Measurements from ENCODE around the gene ABHD2. TPM values are rescaled to one million over a fixed set of nuclear protein-coding genes. Genes with fewer than 3 reads are reported as not detected.
A peak's percentile ranks its signal among the peaks of the same experiment; 100 is the strongest.
"Not testable (repeated sequence)": the region's sequence is repeated elsewhere in the genome, so short reads cannot be mapped to it uniquely, and the experiment has no call there.

ABHD2 gene
- total and polyA plus RNA-seq, 5 donors from 2014 or later: 18.7 to 67.8 (median 21.3) TPM

DNA sequence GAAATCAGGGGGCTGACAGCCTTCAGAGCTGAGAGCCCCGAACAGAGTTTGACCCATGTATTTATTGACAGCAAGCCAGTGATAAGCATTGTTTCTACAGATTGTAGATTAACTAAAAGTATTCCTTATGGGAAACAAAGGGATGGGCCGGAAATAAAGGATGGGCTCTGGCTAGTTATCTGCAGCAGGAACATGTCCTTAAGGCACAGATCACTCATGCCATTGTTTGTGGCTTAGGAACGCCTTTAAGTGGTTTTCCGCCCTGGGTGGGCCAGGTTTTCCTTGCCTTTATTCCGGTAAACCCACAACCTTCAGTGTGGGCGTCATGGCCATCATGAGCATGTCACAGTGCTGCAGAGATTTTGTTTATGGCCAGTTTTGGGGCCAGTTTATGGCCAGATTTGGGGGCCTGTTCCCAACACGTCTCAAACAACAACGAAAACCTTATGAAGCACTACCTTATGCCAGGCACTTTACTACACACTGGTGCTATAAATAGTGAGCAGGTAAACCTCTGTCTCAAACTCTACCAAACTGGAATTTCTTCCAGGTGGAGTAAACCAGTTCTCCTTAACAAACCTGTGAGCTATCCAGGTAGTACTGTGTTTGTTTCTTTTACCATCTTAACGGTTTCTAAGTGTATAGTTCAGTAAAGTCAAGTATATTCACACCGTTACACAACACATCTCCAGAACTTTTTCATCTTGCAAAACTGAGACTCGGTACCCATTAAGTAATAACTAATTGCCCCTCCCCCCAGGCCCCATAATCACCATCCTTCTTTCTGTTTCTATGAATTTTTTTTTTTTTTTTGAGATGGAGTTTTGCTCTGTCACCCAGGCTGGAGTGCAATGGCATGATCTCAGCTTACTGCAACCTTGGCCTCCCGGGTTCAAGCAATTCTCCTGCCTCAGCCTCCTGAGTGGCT lies 151.9 kb downstream of the ABHD2 start:
- not testable (repeated sequence) for H3K9me3 ChIP-seq (ENCODE audit: control insufficient read depth in 2 of 2, low read length in 2 of 2); H3K36me3 ChIP-seq (ENCODE audit: control insufficient read depth, insufficient read depth, low read length); H3K27ac Mint-ChIP-seq; H3K36me3 Mint-ChIP-seq; DNase-seq; H3K27me3 ChIP-seq (ENCODE audit: control insufficient read depth, insufficient read depth, low read length); H3K27ac ChIP-seq (ENCODE audit: insufficient read depth, low read length, poor library complexity, severe bottlenecking); H3K4me3 ChIP-seq (ENCODE audit: low read depth, low read length); ATAC-seq (ENCODE audit: low read depth in 2 of 2); H3K9me3 Mint-ChIP-seq
- H3K27me3 Mint-ChIP-seq: peaks cover 25% of the 10 kb centered on the region
- H3K4me3 Mint-ChIP-seq: peak overlapping the region in 1 of 4 donors; percentile 39
- H3K4me1 ChIP-seq (ENCODE audit: control insufficient read depth, insufficient read depth, low read length, poor library complexity, severe bottlenecking): peaks cover 15% of the 10 kb centered on the region
- H3K4me1 Mint-ChIP-seq: peaks cover 0 to 23% (median 15%) of the 10 kb centered on the region in 4 donors

DNA sequence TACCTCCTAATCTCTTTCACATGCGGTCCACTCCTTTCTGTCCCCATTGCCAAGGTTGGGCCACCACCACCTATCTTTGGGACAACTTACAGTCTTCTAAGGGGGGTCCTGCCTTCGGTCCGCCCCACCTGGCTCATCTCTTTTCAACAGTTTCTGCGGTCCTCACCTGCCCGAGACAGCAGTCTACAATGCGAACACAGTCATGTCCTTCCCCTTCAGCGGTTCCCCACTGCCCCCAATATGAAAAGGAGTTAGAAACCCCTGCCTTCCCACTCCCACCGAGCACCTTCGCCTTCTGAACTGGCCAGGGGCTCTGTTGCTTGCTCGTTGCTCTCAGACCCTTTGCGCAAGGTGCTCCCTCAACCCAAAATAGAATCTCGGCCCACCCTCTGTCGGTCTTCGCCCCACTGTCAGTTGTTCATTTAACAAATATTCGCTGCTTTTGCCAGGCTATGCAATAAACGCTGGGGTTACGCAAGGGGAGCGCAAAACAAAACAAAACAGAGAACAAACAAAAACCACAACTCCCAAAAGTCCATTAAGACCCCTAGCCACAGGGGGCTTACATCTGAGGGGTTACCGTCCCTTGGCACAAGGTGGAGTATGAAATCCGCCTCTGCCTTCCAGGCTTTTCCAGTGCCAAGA lies 154.9 kb downstream of the ABHD2 start:
- DNase-seq: no peak
- H3K27me3 ChIP-seq (ENCODE audit: control insufficient read depth, insufficient read depth, low read length): no peaks in the 10 kb centered on the region
- peak overlapping the region; percentile 86 for H3K4me3 ChIP-seq (ENCODE audit: low read depth, low read length)
- no peak for ATAC-seq (ENCODE audit: low read depth in 2 of 2)
- Mint-ChIP-seq H3K9me3 (peaks cover 0 to 1% (median 0%) of the 10 kb centered on the region in 7 donors), H3K27ac (peak overlapping the region; percentile 83 to 93 (median 91)), H3K4me3 (peak overlapping the region; percentile 91 to 98 (median 95)), H3K36me3 (peaks cover 6% of the 10 kb centered on the region), H3K27me3 (peaks cover 6% of the 10 kb centered on the region), H3K4me1 (peaks cover 12 to 39% (median 28%) of the 10 kb centered on the region in 4 donors)
- H3K4me1 ChIP-seq (ENCODE audit: control insufficient read depth, insufficient read depth, low read length, poor library complexity, severe bottlenecking): peaks cover 15% of the 10 kb centered on the region
- peak overlapping the region; percentile 35 for H3K27ac ChIP-seq (ENCODE audit: insufficient read depth, low read length, poor library complexity, severe bottlenecking)
- H3K9me3 ChIP-seq (ENCODE audit: control insufficient read depth in 2 of 2, low read length in 2 of 2): no peaks in the 10 kb centered on the region
- no peaks in the 10 kb centered on the region for H3K36me3 ChIP-seq (ENCODE audit: control insufficient read depth, insufficient read depth, low read length)

DNA sequence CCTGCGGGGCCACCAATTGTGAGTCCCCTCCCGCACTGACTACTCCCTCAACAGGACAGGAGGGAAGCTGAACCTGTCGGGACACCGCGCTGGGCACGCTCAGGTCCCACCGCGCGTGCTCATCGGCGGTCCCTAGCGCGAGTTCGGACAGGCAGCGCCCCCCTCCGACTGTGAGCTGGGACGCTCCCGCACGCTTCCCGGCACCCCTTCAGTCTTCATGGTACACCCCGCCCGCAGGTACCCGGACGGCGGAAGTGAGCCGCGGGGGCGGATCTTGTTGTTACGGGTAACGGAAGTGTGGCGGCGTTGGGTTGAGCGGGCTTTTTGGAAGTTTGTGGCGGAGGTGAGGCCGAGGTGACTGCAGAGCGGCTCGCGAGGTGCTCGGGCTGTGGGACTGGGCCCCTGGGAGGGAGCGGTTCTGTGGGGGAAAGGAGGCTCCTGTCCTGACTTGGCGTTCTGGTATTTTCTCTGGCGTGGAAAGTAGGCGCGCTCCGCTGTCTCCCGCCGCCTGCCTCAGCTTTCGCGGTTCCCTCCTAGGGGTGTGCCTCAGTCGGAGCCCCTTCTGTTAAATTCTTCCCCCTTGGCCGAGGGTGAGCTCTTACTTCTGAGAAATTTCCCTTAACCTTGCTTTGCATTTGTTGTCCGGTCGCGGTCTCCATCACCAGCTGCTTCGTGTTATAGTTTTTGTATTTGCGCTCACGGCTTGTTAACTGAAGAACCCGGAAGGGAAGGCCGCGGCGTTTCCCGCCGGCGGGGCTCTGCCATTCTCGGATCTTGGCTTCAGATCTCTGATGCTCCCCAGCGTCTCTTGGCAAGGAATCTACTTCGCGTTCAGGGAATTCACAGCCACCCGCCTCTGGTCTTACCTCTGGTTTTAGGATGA lies 155.7 kb downstream of the ABHD2 start, which contains the start of gene FANCI:
TSS of gene FANCI (plus strand) at position 289 of the 883 bp plus-strand sequence. CDS start 3,669 bp downstream, outside the sequence.
- H3K9me3 ChIP-seq (ENCODE audit: control insufficient read depth in 2 of 2, low read length in 2 of 2): no peaks in the 10 kb centered on the region
- peaks cover 11% of the 10 kb centered on the region for H3K36me3 Mint-ChIP-seq
- peak within 1 kb of the TSS; percentile 35 for H3K27ac ChIP-seq (ENCODE audit: insufficient read depth, low read length, poor library complexity, severe bottlenecking)

DNA sequence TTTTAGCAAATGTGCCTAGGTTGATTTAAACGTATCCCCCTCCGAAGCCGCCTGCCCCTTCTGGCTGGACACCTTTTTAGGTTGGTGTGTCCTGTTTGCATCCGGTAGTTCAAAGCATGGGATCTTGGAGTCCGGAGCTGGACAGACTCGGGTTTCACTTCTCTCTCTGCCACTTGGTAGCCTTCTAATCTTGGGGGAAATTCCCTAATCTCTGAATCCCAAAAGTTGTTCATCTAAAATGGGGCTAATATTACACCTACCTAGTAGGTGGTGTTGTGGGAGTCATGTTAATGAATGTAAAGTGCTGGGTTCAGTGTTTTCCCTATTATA lies 156.3 kb downstream of the ABHD2 start:
- Histone ChIP-seq H3K27ac (ENCODE audit: insufficient read depth, low read length, poor library complexity, severe bottlenecking) (peak overlapping the region; percentile 35), H3K27me3 (ENCODE audit: control insufficient read depth, insufficient read depth, low read length) (no peaks in the 10 kb centered on the region), H3K36me3 (ENCODE audit: control insufficient read depth, insufficient read depth, low read length) (no peaks in the 10 kb centered on the region), H3K9me3 (ENCODE audit: control insufficient read depth in 2 of 2, low read length in 2 of 2) (no peaks in the 10 kb centered on the region), H3K4me3 (ENCODE audit: low read depth, low read length) (peak overlapping the region; percentile 89), H3K4me1 (ENCODE audit: control insufficient read depth, insufficient read depth, low read length, poor library complexity, severe bottlenecking) (peaks cover 15% of the 10 kb centered on the region)
- Mint-ChIP-seq H3K4me3 (peak overlapping the region; percentile 91 to 98 (median 95)), H3K4me1 (peaks cover 12 to 39% (median 28%) of the 10 kb centered on the region in 4 donors), H3K27me3 (no peaks in the 10 kb centered on the region), H3K36me3 (peaks cover 14% of the 10 kb centered on the region), H3K27ac (peak overlapping the region; percentile 56 to 93 (median 91)), H3K9me3 (peaks cover 0 to 1% (median 0%) of the 10 kb centered on the region in 7 donors)
- ATAC-seq (ENCODE audit: low read depth in 2 of 2) (no peak), DNase-seq (no peak)

More for the DNA sequence above, 155.7 kb downstream of the ABHD2 start, which contains the start of gene FANCI:
- peak; percentile 91 to 96 (median 94) for DNase-seq
- H3K4me1 Mint-ChIP-seq: peaks cover 12 to 39% (median 28%) of the 10 kb centered on the region in 4 donors
- Histone ChIP-seq H3K4me1 (ENCODE audit: control insufficient read depth, insufficient read depth, low read length, poor library complexity, severe bottlenecking) (peaks cover 15% of the 10 kb centered on the region), H3K27me3 (ENCODE audit: control insufficient read depth, insufficient read depth, low read length) (no peaks in the 10 kb centered on the region), H3K36me3 (ENCODE audit: control insufficient read depth, insufficient read depth, low read length) (no peaks in the 10 kb centered on the region), H3K4me3 (ENCODE audit: low read depth, low read length) (peak within 1 kb of the TSS; percentile 89)
- H3K27me3 Mint-ChIP-seq: peaks cover under 1% of the 10 kb centered on the region
- H3K27ac Mint-ChIP-seq: peak within 1 kb of the TSS; percentile 89 to 93 (median 91)
- peak within 1 kb of the TSS; percentile 91 to 98 (median 95) for H3K4me3 Mint-ChIP-seq
- peaks cover 0 to 1% (median 0%) of the 10 kb centered on the region in 7 donors for H3K9me3 Mint-ChIP-seq
- peak; percentile 98 to 99 for ATAC-seq (ENCODE audit: low read depth in 2 of 2)

DNA sequence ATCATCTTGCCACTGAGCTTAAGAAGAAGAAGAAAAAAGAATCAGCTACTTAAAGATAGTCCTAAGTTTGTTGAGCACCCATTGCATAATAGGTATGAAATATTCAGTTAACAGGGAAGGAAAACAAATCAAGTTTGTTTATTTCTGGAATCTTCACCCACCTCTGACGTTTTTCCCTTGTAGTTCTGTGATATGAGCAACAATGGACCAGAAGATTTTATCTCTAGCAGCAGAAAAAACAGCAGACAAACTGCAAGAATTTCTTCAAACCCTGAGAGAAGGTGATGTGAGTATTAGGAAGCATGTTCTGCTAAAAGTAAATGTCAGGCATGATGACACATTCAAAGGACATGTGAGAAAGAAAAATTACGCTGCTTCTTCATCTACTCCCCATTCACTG lies 159.2 kb downstream of the ABHD2 start:
- H3K36me3 Mint-ChIP-seq: peaks cover 15% of the 10 kb centered on the region

DNA sequence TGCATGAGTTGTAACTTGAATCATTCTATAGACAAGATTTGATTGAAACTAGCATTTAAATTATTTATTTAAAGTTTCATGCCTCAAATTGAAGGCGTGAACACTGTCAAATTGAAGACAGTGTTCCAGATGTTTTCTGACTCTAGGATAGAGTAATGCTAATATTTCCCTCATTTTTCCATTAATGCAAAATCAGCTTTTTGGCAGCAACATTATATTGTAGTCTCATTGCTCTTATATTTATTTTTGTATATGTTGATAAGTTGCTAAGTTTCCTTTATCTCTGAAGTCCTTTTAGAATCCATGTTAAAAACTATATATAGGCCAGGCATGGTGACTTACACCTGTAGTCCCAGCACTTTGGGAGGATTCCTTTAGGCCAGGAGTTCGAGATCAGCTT lies 160.3 kb downstream of the ABHD2 start:
- Mint-ChIP-seq H3K27ac (no peak overlapping the region), H3K36me3 (peaks cover 15% of the 10 kb centered on the region), H3K9me3 (peaks cover 0 to 3% (median 0%) of the 10 kb centered on the region in 7 donors), H3K4me1 (peaks cover 12 to 37% (median 24%) of the 10 kb centered on the region in 4 donors), H3K4me3 (no peak overlapping the region), H3K27me3 (no peaks in the 10 kb centered on the region)
- no peak overlapping the region for H3K27ac ChIP-seq (ENCODE audit: insufficient read depth, low read length, poor library complexity, severe bottlenecking)
- DNase-seq: no peak
- no peak overlapping the region for H3K4me3 ChIP-seq (ENCODE audit: low read depth, low read length)
- H3K4me1 ChIP-seq (ENCODE audit: control insufficient read depth, insufficient read depth, low read length, poor library complexity, severe bottlenecking): peaks cover 7% of the 10 kb centered on the region
- no peaks in the 10 kb centered on the region for H3K36me3 ChIP-seq (ENCODE audit: control insufficient read depth, insufficient read depth, low read length)
- H3K27me3 ChIP-seq (ENCODE audit: control insufficient read depth, insufficient read depth, low read length): no peaks in the 10 kb centered on the region
- no peak for ATAC-seq (ENCODE audit: low read depth in 2 of 2)
- H3K9me3 ChIP-seq (ENCODE audit: control insufficient read depth in 2 of 2, low read length in 2 of 2): no peaks in the 10 kb centered on the region

More for the DNA sequence above, 159.2 kb downstream of the ABHD2 start:
- Mint-ChIP-seq H3K9me3 (peaks cover 0 to 1% (median 0%) of the 10 kb centered on the region in 7 donors), H3K4me1 (peaks cover 12 to 44% (median 28%) of the 10 kb centered on the region in 4 donors), H3K27ac (peak overlapping the region in 1 of 3 donors; percentile 8), H3K27me3 (no peaks in the 10 kb centered on the region), H3K4me3 (no peak overlapping the region)
- H3K4me3 ChIP-seq (ENCODE audit: low read depth, low read length): no peak overlapping the region
- no peak overlapping the region for H3K27ac ChIP-seq (ENCODE audit: insufficient read depth, low read length, poor library complexity, severe bottlenecking)
- no peak for DNase-seq
- no peak for ATAC-seq (ENCODE audit: low read depth in 2 of 2)
- peaks cover 15% of the 10 kb centered on the region for H3K4me1 ChIP-seq (ENCODE audit: control insufficient read depth, insufficient read depth, low read length, poor library complexity, severe bottlenecking)
- no peaks in the 10 kb centered on the region for H3K9me3 ChIP-seq (ENCODE audit: control insufficient read depth in 2 of 2, low read length in 2 of 2)
- H3K27me3 ChIP-seq (ENCODE audit: control insufficient read depth, insufficient read depth, low read length): no peaks in the 10 kb centered on the region
- H3K36me3 ChIP-seq (ENCODE audit: control insufficient read depth, insufficient read depth, low read length): no peaks in the 10 kb centered on the region

DNA sequence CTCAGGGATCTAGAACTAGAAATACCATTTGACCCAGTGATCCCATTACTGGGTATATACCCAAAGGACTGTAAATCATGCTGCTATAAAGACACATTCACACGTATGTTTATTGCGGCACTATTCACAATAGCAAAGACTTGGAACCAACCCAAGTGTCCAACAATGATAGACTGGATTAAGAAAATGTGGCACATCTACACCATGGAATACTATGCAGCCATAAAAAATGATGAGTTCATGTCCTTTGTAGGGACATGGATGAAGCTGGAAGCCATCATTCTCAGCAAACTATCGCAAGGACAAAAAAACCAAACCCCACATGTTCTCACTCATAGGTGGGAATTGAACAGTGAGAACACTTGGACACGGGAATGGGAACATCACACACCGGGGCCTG lies 161.9 kb downstream of the ABHD2 start:
- H3K9me3 ChIP-seq (ENCODE audit: control insufficient read depth in 2 of 2, low read length in 2 of 2); H3K27ac ChIP-seq (ENCODE audit: insufficient read depth, low read length, poor library complexity, severe bottlenecking); H3K4me3 ChIP-seq (ENCODE audit: low read depth, low read length); H3K36me3 ChIP-seq (ENCODE audit: control insufficient read depth, insufficient read depth, low read length); DNase-seq; H3K27me3 ChIP-seq (ENCODE audit: control insufficient read depth, insufficient read depth, low read length); H3K9me3 Mint-ChIP-seq; H3K4me3 Mint-ChIP-seq; ATAC-seq (ENCODE audit: low read depth in 2 of 2); H3K4me1 ChIP-seq (ENCODE audit: control insufficient read depth, insufficient read depth, low read length, poor library complexity, severe bottlenecking); H3K27me3 Mint-ChIP-seq; H3K27ac Mint-ChIP-seq: not testable (repeated sequence)
- Mint-ChIP-seq H3K36me3 (peaks cover 21% of the 10 kb centered on the region), H3K4me1 (peaks cover 12 to 21% (median 13%) of the 10 kb centered on the region in 4 donors)

Measured in CD4-positive, CD25-positive, alpha-beta regulatory T cell (primary cell).